GM19238 (cell line): Measurements from ENCODE around the gene EPHA10.
"Not testable (repeated sequence)": the region's sequence is repeated elsewhere in the genome, so short reads cannot be mapped to it uniquely, and the experiment has no call there.

Experiments used
- DNase-seq: peaks from one replicate; pipeline ENCODE4 v3.0.0; 2011; ENCODE audit warnings: low spot score; ENCODE audit not compliant: insufficient read length

Gene EPHA10

GRCh38 chr1:37771440-37771839, 6.5 kb upstream of the EPHA10 start:
- not testable (repeated sequence) for DNase-seq

GRCh38 chr1:37767488-37767887, 2.6 kb upstream of the EPHA10 start:
- no peak for DNase-seq

GRCh38 chr1:37765916-37766664, 1.2 kb upstream of the EPHA10 start:
- DNase-seq: no peak

- peak; percentile 37 for DNase-seq
Measured at GRCh38 chr1:37764414-37764825, 500 bp downstream of the EPHA10 start.

- DNase-seq: no peak
Measured at GRCh38 chr1:37763791-37764413, 1.0 kb downstream of the EPHA10 start.

GRCh38 chr1:37762516-37762915, 2.4 kb downstream of the EPHA10 start:
- DNase-seq: no peak

- DNase-seq: no peak
Measured at GRCh38 chr1:37761416-37762095, 3.4 kb downstream of the EPHA10 start.

GRCh38 chr1:37759451-37759850, 5.5 kb downstream of the EPHA10 start:
- no peak for DNase-seq

GRCh38 chr1:37755951-37756560, 8.9 kb downstream of the EPHA10 start:
- no peak for DNase-seq

- DNase-seq: no peak
Measured at GRCh38 chr1:37755290-37755689, 9.6 kb downstream of the EPHA10 start.

- DNase-seq: no peak
Measured at GRCh38 chr1:37753473-37754321, 11.2 kb downstream of the EPHA10 start.

- DNase-seq: peak; percentile 41
Measured at GRCh38 chr1:37752583-37753471, 12.1 kb downstream of the EPHA10 start.

GRCh38 chr1:37752213-37752582, 12.7 kb downstream of the EPHA10 start:
- no peak for DNase-seq

- no peak for DNase-seq
Measured at GRCh38 chr1:37748565-37748964, 16.4 kb downstream of the EPHA10 start.

GRCh38 chr1:37746806-37747205, 18.1 kb downstream of the EPHA10 start:
- DNase-seq: no peak

GRCh38 chr1:37741662-37742061, 23.3 kb downstream of the EPHA10 start:
- DNase-seq: no peak

GRCh38 chr1:37741130-37741529, 23.8 kb downstream of the EPHA10 start:
- DNase-seq: no peak

GRCh38 chr1:37739222-37739621, 25.7 kb downstream of the EPHA10 start:
- no peak for DNase-seq

GRCh38 chr1:37738619-37739018, 26.3 kb downstream of the EPHA10 start:
- DNase-seq: not testable (repeated sequence)

GRCh38 chr1:37737975-37738374, 26.9 kb downstream of the EPHA10 start:
- not testable (repeated sequence) for DNase-seq
